Mesothelial cell of epicardium (in vitro differentiated cells): ENCODE results near the gene MARS1. TPM values are rescaled to one million over a fixed set of nuclear protein-coding genes. Genes with fewer than 3 reads are reported as not detected.
"Not testable (repeated sequence)": the region's sequence is repeated elsewhere in the genome, so short reads cannot be mapped to it uniquely, and the experiment has no call there.

Experiments
- DNase-seq, 2 experiments: peaks; one replicate each; pipeline ENCODE4 v3.0.0; 2021; ENCODE audit warnings: low spot score in 2 of 2; ENCODE audit not compliant: unreplicated experiment in 2 of 2
- H3K27ac Mint-ChIP-seq: 2 replicates; pipeline ENCODE4 v1.8.0; 2021; ENCODE audit warnings: mixed read lengths
- H3K27me3 Mint-ChIP-seq: 2 replicates; pipeline ENCODE4 v1.8.0; 2021; ENCODE audit warnings: low read depth, mixed read lengths
- H3K36me3 Mint-ChIP-seq: 2 replicates; pipeline ENCODE4 v1.8.0; 2021; ENCODE audit warnings: mixed read lengths
- H3K4me1 Mint-ChIP-seq: 2 replicates; pipeline ENCODE4 v1.8.0; 2021; ENCODE audit warnings: mixed read lengths
- H3K4me3 Mint-ChIP-seq: 2 replicates; pipeline ENCODE4 v1.8.0; 2021; ENCODE audit warnings: mild to moderate bottlenecking, moderate library complexity, mixed read lengths
- H3K9me3 Mint-ChIP-seq: 2 replicates; pipeline ENCODE4 v1.8.0; 2021; ENCODE audit warnings: mixed read lengths
- total RNA-seq: library from RNA; stranded (reverse); gene quantifications from 3 replicates; pipeline ENCODE4 v1.2.1, GENCODE V29; 2021
- TF ChIP-seq, protein P1 (sequence below): fragments of 200-600 bp; sonication (generic); IDR thresholded peaks from one replicate; pipeline ENCODE4 v1.5.0; 2021; ENCODE audit warnings: antibody characterized with exemption; ENCODE audit not compliant: unreplicated experiment

MARS1 gene
- total RNA-seq, 1 donor from 2014 or later = 177 TPM

GRCh38 chr12:57488402-57489156 is 711 bp downstream of the MARS1 start:
- TF ChIP-seq, protein P1, sequence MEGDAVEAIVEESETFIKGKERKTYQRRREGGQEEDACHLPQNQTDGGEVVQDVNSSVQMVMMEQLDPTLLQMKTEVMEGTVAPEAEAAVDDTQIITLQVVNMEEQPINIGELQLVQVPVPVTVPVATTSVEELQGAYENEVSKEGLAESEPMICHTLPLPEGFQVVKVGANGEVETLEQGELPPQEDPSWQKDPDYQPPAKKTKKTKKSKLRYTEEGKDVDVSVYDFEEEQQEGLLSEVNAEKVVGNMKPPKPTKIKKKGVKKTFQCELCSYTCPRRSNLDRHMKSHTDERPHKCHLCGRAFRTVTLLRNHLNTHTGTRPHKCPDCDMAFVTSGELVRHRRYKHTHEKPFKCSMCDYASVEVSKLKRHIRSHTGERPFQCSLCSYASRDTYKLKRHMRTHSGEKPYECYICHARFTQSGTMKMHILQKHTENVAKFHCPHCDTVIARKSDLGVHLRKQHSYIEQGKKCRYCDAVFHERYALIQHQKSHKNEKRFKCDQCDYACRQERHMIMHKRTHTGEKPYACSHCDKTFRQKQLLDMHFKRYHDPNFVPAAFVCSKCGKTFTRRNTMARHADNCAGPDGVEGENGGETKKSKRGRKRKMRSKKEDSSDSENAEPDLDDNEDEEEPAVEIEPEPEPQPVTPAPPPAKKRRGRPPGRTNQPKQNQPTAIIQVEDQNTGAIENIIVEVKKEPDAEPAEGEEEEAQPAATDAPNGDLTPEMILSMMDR = no peak

DNA sequence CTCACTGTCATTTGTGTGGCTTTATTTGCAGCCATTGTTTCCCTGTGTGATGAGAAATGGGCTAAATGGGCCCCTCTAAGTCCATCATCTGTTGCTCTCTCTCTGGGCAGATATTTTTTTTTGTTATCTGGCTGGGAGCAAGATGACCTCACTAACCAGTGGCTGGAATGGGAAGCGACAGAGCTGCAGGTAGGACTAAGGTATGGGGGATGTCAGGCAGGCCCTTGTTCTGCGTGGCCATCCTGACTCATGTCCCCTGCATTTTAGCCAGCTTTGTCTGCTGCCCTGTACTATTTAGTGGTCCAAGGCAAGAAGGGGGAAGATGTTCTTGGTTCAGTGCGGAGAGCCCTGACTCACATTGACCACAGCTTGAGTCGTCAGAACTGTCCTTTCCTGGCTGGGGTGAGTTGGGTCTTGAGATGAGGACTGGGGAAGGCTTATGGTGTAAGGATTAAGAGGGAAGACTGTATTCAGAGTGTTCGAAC is 1.3 kb downstream of the MARS1 start:
- H3K4me1 Mint-ChIP-seq = peaks cover 14% of the 10 kb centered on the region
- TF ChIP-seq, protein P1 = no peak
- peak overlapping the region; percentile 95 for H3K4me3 Mint-ChIP-seq
- DNase-seq = no peak
- no peaks in the 10 kb centered on the region for H3K9me3 Mint-ChIP-seq
- peak overlapping the region; percentile 95 for H3K27ac Mint-ChIP-seq
- H3K36me3 Mint-ChIP-seq = peaks cover 16% of the 10 kb centered on the region
- no peaks in the 10 kb centered on the region for H3K27me3 Mint-ChIP-seq

More at GRCh38 chr12:57488402-57489156, 711 bp downstream of the MARS1 start:
- DNase-seq = no peak
- Mint-ChIP-seq H3K9me3 (no peaks in the 10 kb centered on the region), H3K4me1 (peaks cover 14% of the 10 kb centered on the region), H3K27me3 (no peaks in the 10 kb centered on the region), H3K27ac (peak overlapping the region; percentile 95), H3K4me3 (peak overlapping the region; percentile 95), H3K36me3 (peaks cover 16% of the 10 kb centered on the region)

- DNase-seq = no peak
- TF ChIP-seq, protein P1 = no peak
- H3K36me3 Mint-ChIP-seq = peaks cover 19% of the 10 kb centered on the region
Measured at GRCh38 chr12:57490126-57490525, 2.3 kb downstream of the MARS1 start.

GRCh38 chr12:57491393-57492280 is 3.8 kb downstream of the MARS1 start:
- Mint-ChIP-seq H3K27me3 (no peaks in the 10 kb centered on the region), H3K9me3 (no peaks in the 10 kb centered on the region), H3K4me3 (no peak overlapping the region), H3K27ac (no peak overlapping the region), H3K4me1 (peaks cover 14% of the 10 kb centered on the region), H3K36me3 (peaks cover 24% of the 10 kb centered on the region)
- TF ChIP-seq, protein P1 = no peak
- no peak for DNase-seq

More at GRCh38 chr12:57490126-57490525, 2.3 kb downstream of the MARS1 start:
- no peak overlapping the region for H3K27ac Mint-ChIP-seq
- peaks cover 14% of the 10 kb centered on the region for H3K4me1 Mint-ChIP-seq
- no peaks in the 10 kb centered on the region for H3K27me3 Mint-ChIP-seq
- H3K9me3 Mint-ChIP-seq = no peaks in the 10 kb centered on the region
- H3K4me3 Mint-ChIP-seq = no peak overlapping the region

DNA sequence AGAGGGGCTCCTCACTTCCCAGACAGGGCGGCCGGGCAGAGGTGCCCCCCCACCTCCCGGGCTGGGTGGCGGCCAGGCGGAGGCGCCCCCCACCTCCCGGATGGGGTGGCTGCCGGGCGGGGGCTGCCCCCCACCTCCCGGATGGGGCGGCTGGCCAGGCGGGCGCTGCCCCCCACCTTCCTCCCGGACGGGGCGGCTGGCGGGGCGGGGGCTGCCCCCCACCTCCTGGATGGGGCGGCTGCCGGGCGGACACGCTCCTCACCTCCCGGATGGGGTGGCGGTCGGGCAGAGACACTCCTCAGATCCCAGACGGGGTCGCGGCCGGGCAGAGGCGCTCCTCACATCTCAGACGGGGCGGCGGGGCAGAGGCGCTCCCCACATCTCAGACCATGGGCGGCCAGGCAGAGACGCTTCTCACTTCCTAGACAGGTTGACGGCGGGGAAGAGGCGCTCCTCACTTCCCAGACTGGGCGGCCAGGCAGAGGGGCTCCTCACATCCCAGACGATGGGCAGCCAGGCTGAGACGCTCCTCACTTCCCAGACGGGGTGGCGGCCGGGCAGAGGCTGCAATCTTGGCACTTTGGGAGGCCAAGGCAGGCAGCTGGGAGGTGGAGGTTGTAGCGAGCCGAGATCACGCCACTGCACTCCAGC is 7.3 kb downstream of the MARS1 start:
- not testable (repeated sequence) for H3K9me3 Mint-ChIP-seq, H3K4me3 Mint-ChIP-seq, H3K27ac Mint-ChIP-seq, H3K27me3 Mint-ChIP-seq, DNase-seq, H3K4me1 Mint-ChIP-seq
- peaks cover 42% of the 10 kb centered on the region for H3K36me3 Mint-ChIP-seq
